GM12873 (cell line): Measurements from ENCODE around the gene CCBE1.

ENCODE experiments used
- TF ChIP-seq, protein P1 (sequence below): IDR thresholded peaks from 2 replicates; pipeline ENCODE4 v1.5.1; 2012; ENCODE audit warnings: low read depth, mild to moderate bottlenecking, moderate library complexity, low read length, control low read depth; ENCODE audit not compliant: insufficient read depth; ENCODE audit errors: missing control alignments

CCBE1 gene

DNA sequence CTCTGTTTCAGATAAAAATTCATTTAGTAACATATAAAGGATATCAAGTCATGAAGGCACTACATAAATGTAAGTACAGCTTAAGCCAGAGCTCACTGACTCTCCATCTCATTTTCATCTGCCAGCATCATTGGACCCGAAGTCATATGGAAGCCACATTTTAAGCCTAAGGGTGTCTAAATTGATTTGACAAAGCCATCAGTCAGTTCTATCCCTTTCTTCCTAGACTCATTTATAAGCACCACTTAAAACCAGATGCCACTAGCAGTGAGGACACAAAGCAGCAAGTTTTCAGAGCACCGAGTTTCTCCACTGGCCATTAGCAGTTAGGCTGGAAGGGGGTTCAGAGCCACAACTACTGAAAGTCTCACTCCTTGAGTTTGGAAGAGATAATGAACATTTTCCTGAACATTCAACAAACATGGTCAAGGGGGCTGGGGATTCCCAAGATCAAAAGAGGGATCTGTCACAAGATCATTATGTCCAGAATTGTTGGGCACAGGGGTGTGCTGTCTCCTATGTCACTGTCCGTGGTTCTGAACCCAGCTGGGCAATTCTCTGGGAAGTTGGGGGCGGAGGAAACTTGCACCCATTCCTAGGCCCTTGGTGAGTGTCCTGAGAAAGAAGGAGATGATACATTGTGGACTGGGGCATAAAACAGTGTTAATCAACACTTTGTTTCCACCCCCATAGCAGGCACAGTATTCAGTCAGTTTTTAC lies 179.6 kb downstream of the CCBE1 start:
- TF ChIP-seq, protein P1, sequence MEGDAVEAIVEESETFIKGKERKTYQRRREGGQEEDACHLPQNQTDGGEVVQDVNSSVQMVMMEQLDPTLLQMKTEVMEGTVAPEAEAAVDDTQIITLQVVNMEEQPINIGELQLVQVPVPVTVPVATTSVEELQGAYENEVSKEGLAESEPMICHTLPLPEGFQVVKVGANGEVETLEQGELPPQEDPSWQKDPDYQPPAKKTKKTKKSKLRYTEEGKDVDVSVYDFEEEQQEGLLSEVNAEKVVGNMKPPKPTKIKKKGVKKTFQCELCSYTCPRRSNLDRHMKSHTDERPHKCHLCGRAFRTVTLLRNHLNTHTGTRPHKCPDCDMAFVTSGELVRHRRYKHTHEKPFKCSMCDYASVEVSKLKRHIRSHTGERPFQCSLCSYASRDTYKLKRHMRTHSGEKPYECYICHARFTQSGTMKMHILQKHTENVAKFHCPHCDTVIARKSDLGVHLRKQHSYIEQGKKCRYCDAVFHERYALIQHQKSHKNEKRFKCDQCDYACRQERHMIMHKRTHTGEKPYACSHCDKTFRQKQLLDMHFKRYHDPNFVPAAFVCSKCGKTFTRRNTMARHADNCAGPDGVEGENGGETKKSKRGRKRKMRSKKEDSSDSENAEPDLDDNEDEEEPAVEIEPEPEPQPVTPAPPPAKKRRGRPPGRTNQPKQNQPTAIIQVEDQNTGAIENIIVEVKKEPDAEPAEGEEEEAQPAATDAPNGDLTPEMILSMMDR: no peak

DNA sequence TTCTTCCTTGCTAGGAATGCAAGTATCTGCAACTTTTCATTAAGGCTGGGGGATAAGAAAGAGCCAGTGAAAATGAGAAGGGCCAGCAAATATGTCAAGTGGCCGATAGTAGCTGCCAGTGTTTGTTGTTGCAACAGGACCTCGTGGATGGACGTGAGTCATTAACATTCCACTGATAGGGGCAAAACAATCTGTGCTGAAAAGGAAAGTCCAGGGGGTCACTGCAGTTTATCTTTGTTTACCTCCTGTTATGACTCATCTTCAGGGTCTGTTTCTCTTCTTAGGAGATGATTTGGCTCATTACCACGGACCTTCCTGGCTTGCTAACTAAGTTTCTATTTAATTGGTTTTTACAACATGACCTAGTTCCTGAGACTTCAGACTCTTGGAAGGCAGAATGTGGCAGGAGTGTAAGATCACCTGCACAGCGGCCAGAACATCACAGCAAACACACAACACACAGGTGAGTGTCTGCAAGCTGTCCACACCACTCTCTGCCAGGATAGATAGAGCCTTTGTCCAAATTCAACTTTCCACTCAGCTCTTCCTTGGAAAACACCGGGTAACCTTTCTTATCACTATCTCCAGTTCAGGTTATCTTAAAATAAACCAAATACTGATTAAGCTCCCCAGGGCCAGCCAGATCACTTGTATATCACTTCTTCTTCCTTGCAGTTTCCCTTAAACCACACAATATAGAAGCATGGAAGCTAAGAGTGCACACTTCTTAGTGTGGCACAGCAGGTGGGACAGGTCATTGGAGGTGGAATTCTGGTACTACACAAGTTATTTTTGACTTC lies 180.7 kb downstream of the CCBE1 start:
- TF ChIP-seq, protein P1: no peak

DNA sequence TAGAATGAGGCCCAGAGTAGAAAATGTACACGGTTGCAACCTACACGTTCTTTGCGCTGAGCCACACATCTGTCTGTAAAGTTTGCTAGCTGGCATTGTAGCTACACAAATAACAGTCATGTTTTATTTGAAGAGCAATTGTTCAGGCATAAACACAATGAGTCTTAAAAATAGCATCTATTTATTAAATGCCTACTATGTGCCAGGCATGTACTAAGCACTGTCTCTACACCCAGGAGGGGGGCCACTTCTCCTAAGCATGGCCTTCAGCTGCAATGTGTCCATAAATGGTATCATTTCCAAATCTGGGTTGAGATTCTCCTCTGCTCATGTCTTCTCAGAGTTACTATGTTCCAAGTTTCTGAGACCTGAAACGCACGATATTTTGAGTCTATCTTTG lies 182.1 kb downstream of the CCBE1 start:
- TF ChIP-seq, protein P1: no peak

DNA sequence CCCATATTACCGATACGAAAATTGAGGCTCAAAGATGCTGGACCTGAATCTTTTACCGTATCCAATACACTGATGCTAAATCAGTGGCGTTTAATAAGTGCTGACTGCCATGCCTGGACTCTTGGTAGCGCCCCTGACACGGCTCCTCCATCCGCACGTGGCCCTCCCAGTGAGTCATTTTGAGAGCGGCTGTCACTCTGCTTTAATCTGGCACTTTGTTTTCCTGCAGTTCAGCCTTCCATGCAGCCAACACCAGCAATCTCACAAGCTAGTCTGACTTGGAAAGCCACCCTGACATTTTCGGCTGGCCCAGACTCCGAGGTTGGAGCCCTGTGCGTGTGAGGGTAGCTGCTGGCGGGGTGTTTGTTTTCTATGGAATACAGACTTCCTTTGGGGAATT lies 183.0 kb downstream of the CCBE1 start:
- TF ChIP-seq, protein P1: no peak

DNA sequence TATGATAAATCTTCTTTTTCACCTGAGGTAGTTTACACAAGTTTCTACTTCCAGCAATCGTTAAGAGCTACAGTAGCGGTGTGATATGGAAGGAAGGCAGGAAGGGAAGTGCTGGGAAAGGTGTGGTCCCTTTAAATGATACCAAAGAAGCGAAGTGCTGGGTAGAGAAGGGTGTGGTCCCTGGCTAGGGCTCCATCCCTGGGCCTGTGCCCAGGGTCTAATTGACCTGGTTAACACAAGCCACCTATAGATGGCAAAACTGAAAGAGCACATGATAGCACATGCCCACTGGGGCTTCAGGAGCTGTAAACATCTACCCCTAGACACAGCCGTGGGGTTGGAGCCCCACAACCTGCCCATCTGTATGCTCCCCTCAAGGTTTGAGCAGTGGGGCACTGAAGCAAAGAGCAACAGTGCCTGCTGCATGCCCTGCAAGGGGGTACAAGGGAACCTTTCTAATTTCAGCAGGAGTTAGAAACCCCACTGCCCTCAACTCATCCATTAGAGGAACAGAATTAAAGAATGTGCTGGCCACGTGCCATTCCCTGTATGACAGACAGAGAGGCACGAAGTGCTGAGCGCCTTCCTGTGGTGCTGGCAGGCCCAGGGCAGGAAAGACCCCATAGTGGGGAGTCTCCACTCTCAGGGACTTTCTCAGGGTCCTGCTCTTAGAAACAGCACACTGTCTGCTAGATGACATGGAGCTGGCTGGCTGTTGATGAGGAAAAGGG lies 185.0 kb downstream of the CCBE1 start:
- TF ChIP-seq, protein P1: no peak

DNA sequence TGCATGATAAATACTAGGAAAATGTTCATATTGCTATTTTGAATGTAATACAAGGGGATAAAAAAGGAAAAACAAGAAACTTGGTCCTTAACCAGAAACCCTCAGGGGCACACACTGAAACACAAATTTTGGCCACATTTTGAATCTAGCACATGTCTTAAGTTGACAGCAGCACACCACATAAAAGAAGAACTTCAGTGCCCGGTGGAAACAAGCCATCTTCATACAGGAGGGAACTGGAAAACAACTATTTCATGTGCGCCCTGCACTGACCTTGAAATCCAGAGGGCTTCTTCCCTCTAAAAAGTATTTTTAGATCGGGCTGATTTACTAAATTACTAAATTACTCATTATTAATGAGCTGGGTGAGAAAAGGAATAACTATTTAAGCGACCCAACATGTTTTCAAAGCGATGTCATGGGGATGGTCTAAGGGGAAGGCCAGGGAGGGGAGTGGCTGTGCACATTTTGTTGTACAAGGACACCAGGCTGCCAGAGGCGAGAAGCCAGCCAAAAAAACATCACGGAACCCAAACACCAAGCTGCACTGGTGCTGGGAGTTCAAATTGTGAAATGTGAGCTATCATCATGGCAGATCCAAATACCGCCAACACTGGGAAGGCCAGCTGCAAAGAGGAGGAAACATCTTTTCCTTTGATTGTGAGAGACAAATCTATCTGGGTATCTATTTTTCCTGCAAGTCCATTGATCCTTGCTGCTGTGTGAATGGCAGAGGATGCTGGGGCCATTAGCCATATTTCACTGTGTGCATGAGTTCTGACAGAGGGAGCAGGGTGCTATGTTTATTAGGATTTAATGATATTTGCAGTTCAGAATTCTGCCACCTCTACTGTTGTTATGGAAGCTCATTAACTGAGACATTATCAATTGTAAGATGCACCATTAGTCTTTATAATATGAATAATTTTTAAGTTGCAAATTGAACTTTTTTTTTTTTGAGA lies 187.5 kb downstream of the CCBE1 start:
- TF ChIP-seq, protein P1: no peak
